Effector CD8-positive, alpha-beta T cell (primary cell): ENCODE data around the gene PLP2.

Experiments used
- DNase-seq: peaks from one replicate; lab custom pipeline; 2025; lab: John Stamatoyannopoulos, UW

The PLP2 gene

DNA sequence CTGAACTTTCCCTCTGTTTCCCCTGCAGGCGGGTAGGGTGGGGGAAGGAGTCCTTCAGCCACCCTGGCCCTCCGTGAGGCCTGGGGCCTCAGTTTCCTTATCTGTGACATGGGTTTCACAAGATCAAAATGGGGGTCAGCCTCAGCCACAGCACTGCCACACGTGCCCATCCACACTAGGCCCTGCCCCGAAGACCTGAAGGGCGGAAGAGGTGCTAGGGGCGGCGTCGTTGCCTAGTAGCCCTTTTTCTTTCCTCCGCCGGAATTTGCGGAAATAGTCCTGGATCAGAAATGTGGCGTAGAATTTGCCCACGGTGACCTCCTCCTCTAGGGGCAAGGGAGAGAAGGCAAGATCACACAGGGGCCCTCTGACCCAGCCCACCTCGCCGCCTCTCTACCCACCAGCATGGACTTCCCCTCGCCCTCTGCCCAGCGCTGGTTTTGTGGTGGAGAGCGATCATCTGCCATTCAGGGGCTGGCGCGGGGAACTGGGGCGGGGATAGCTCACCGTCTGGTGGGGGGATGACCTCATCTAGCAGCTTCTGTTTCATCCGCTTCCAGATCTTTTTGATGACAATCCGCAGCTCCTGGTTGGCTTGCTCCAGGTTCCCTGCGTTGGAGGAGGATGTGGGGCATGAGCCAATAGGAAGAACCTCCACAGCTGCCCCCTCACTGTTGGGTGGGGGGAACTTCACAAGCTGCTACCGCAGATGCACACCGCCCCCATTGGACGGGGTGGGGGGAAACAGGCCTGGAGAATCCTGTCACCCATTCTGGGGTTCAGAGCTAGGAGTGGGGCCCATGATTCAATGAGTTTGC, 37.9 kb downstream of the PLP2 start:
- no peak for DNase-seq

GRCh38 chrX:49210406-49210805, 38.7 kb downstream of the PLP2 start:
- no peak for DNase-seq

- DNase-seq, result no peak
Observed at GRCh38 chrX:49211074-49211473, 39.4 kb downstream of the PLP2 start.

DNA sequence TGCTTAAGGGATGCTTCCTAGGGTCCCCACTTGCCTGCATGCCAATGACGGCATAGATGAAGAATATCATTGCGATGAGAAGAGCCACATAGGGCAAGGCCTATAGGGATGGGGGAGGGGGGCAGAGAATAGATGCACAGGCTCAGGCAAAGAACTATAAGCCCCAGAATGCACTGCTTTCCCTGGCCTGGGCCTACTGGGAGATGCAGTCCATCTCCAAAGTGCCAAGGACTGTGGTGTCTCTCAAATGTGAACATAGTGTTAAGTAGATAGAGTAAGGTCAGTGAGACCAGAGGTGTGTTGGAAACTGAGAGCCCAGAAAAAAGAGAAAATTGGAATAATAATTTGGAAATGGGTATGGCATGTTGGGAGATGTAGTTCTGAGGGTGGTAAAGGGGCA, 40.5 kb downstream of the PLP2 start:
- no peak for DNase-seq

DNA sequence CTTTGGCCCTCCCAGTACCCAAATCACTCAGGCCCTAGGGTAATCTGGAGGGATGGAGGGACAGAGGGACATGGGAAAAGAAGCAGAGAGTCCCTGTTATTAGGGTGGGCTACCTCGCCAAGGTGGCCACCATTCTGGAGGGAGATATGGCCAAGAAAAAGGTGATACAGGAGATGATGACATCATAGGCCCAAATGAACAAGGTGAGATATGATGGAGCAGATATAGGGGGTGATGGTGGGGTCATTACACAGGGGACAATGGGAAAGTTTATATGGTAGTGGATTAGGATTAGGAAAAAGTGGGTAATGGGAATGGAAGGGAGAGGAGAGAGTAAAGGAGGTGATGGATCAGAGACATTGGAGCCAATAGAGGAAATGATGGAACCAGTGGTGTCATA, 41.2 kb downstream of the PLP2 start:
- no peak for DNase-seq

- DNase-seq, result no peak
Observed at GRCh38 chrX:49214416-49214815, 42.7 kb downstream of the PLP2 start.

DNA sequence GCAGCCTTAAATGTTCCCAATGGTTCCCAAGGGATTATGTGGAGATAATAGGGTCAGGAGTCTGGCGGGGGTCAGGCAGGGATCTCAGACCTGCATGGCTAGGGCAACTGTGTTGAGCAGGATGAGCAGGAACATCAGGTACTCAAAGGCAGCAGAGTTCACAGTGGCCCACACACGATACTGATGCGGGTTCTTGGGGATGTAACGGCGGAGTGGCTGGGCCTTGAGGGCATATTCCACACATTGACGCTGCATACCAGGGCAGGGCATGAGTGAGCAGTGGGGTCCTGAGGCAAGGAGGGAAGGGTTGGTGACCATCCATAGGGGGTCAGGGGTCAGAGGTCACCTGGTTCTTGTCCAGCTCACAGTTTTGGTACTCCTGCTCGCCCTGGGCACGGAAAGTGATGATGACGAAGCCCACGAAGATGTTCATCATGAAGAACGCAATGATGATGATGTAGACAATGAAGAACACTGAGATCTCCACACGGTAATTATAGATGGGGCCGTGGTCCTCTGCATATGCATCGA, 43.4 kb downstream of the PLP2 start:
- DNase-seq, result no peak

DNA sequence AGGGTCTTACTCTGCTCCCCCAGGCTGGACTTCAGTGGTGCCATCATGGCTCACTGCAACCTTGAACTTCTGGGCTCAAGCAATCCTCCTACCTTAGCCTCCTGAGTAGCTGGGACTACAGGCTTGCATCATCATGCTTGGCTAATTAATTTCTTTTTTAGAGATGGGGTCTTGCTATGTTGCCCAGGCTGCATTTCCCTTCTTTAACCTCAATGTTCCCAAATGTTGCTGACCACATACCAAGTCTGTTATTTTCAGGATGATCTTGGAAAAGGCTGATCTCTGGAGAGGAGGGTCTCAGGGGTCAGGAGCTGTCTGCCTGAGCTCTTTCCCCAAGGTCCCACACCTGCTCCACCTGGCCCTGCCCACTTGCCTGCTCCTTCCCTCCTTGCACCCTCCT, 48.4 kb downstream of the PLP2 start:
- DNase-seq, result no peak

DNA sequence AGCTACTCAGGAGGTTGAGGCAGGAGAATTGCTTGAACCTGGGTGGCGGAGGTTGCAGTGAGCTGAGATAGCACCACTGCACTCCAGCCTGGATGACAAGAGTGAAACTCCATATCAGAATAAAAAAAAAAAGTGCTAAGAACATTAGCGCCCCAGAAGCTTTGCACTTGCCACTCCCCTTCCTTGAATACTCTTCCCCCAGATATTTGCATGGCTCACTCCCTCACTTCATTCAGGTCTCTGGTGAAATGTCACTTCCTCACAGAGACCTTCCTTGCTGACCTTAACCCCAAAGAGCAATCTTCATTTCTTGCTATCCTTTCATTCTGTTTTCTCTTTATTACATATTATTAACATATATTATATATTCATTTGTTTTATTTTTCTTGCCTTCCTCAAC, 50.2 kb downstream of the PLP2 start:
- no peak for DNase-seq
